Measurements from ENCODE around the gene INKA2. TPM values are rescaled to one million over a fixed set of nuclear protein-coding genes. Genes with fewer than 3 reads are reported as not detected.

INKA2 gene
- total and polyA plus RNA-seq, 2 donors (not counting 1 experiment from before 2014, with no cell fraction given): 3.5 to 25.4 TPM

- H3K27ac ChIP-seq (ENCODE audit: insufficient read depth, low read length): peak overlapping the region; percentile 83
- H3K79me2 ChIP-seq (ENCODE audit: control insufficient read depth, insufficient read depth, low read length): peaks cover 36% of the 10 kb centered on the region
- H3K4me3 ChIP-seq (replicated peaks in 1 of 4; ENCODE audit: control extremely low read depth in 1 of 4, insufficient read depth in 1 of 4, low read depth in 3 of 4, low read length in 4 of 4): peak overlapping the region; percentile 49 to 78 (median 66)
- H3K36me3 ChIP-seq (ENCODE audit: control insufficient read depth, insufficient read depth, low read length): peaks cover 2% of the 10 kb centered on the region
- H3K27me3 ChIP-seq (ENCODE audit: control insufficient read depth, insufficient read depth, low read length): no peaks in the 10 kb centered on the region
- no peaks in the 10 kb centered on the region for H3K9me3 ChIP-seq (ENCODE audit: control insufficient read depth, insufficient read depth, low read depth, low read length)
- no peak overlapping the region for H2AFZ ChIP-seq (ENCODE audit: low read length)
- no peak for DNase-seq (ENCODE audit: low read depth in 2 of 2)
- peaks cover 32% of the 10 kb centered on the region for H3K4me1 ChIP-seq (ENCODE audit: control insufficient read depth, extremely low read depth, insufficient read depth, low read length)
- peak overlapping the region; percentile 97 for H3K9ac ChIP-seq (ENCODE audit: insufficient read depth, low read length)
- no peaks in the 10 kb centered on the region for H4K20me1 ChIP-seq (ENCODE audit: control insufficient read depth, extremely low read depth, insufficient read depth, low read length)
- H3K4me2 ChIP-seq (ENCODE audit: extremely low read depth, insufficient read depth, low read length): peak overlapping the region; percentile 96
- TF ChIP-seq CTCF (conservative IDR thresholded peaks at IDR 0.05 in 1 of 2, IDR thresholded peaks at IDR 0.05 in 1 of 2; ENCODE audit: low read depth in 1 of 2, low read length in 2 of 2) (no peak), EZH2 (IDR thresholded peaks at IDR 0.05; ENCODE audit: low read length, missing control alignments) (no peak)
Observed at GRCh38 chr1:111737216-111738132, 1.7 kb downstream of the INKA2 start.

- peak overlapping the region in 3 of 4 experiments; percentile 17 to 78 (median 71) for H3K4me3 ChIP-seq (replicated peaks in 1 of 4; ENCODE audit: control extremely low read depth in 1 of 4, insufficient read depth in 1 of 4, low read depth in 3 of 4, low read length in 4 of 4)
- peak; percentile 16 to 58 for DNase-seq (ENCODE audit: low read depth in 2 of 2)
- H3K27ac ChIP-seq (ENCODE audit: insufficient read depth, low read length): peak overlapping the region; percentile 83
Observed at GRCh38 chr1:111736548-111737215, 2.5 kb downstream of the INKA2 start.

More at GRCh38 chr1:111736548-111737215, 2.5 kb downstream of the INKA2 start:
- Histone ChIP-seq H3K9ac (ENCODE audit: insufficient read depth, low read length) (peak overlapping the region; percentile 97), H2AFZ (ENCODE audit: low read length) (no peak overlapping the region), H3K9me3 (ENCODE audit: control insufficient read depth, insufficient read depth, low read depth, low read length) (no peaks in the 10 kb centered on the region), H3K4me2 (ENCODE audit: extremely low read depth, insufficient read depth, low read length) (peak overlapping the region; percentile 73), H4K20me1 (ENCODE audit: control insufficient read depth, extremely low read depth, insufficient read depth, low read length) (no peaks in the 10 kb centered on the region), H3K4me1 (ENCODE audit: control insufficient read depth, extremely low read depth, insufficient read depth, low read length) (peaks cover 34% of the 10 kb centered on the region), H3K36me3 (ENCODE audit: control insufficient read depth, insufficient read depth, low read length) (peaks cover 2% of the 10 kb centered on the region), H3K27me3 (ENCODE audit: control insufficient read depth, insufficient read depth, low read length) (no peaks in the 10 kb centered on the region), H3K79me2 (ENCODE audit: control insufficient read depth, insufficient read depth, low read length) (peaks cover 44% of the 10 kb centered on the region)
- TF ChIP-seq CTCF (conservative IDR thresholded peaks at IDR 0.05 in 1 of 2, IDR thresholded peaks at IDR 0.05 in 1 of 2; ENCODE audit: low read depth in 1 of 2, low read length in 2 of 2) (no peak), EZH2 (IDR thresholded peaks at IDR 0.05; ENCODE audit: low read length, missing control alignments) (no peak)

All from fibroblast of lung (primary cell).